ENCODE results near the gene MARVELD3. TPM values are rescaled to one million over a fixed set of nuclear protein-coding genes. Genes with fewer than 3 reads are reported as not detected.

The MARVELD3 gene
- polyA plus RNA-seq, 2 of the 4 experiments (the other 2 are of a cell fraction), result 0.17 to 0.25 TPM

GRCh38 chr16:71673582-71673973 lies 47.6 kb downstream of the MARVELD3 start:
- TF ChIP-seq HDAC2 (IDR thresholded peaks at IDR 0.05) (no peak), POLR2A (IDR thresholded peaks at IDR 0.05; ENCODE audit: low read length) (no peak), CHD4 (IDR thresholded peaks at IDR 0.05; ENCODE audit: borderline replicate concordance) (no peak), FOSB (CRISPR knock-in tag; IDR thresholded peaks at IDR 0.05) (no peak), POLR2AphosphoS2 (conservative IDR thresholded peaks at IDR 0.05; ENCODE audit: low read length) (no peak), CEBPB (IDR thresholded peaks at IDR 0.05) (no peak), GATA3 (IDR thresholded peaks at IDR 0.05; ENCODE audit: borderline replicate concordance) (no peak), EHF (CRISPR knock-in tag; IDR thresholded peaks at IDR 0.05) (no peak), EHMT2 (IDR thresholded peaks at IDR 0.05; ENCODE audit: low read depth) (no peak), CHD2 (IDR thresholded peaks at IDR 0.05; ENCODE audit: low read length, partially characterized antibody) (no peak), HOXB5 (CRISPR knock-in tag; IDR thresholded peaks at IDR 0.05) (no peak), FOXS1 (CRISPR knock-in tag; IDR thresholded peaks at IDR 0.05) (no peak), KDM1A (IDR thresholded peaks at IDR 0.05; ENCODE audit: low read depth) (no peak)
- TF ChIP-seq, protein P1, sequence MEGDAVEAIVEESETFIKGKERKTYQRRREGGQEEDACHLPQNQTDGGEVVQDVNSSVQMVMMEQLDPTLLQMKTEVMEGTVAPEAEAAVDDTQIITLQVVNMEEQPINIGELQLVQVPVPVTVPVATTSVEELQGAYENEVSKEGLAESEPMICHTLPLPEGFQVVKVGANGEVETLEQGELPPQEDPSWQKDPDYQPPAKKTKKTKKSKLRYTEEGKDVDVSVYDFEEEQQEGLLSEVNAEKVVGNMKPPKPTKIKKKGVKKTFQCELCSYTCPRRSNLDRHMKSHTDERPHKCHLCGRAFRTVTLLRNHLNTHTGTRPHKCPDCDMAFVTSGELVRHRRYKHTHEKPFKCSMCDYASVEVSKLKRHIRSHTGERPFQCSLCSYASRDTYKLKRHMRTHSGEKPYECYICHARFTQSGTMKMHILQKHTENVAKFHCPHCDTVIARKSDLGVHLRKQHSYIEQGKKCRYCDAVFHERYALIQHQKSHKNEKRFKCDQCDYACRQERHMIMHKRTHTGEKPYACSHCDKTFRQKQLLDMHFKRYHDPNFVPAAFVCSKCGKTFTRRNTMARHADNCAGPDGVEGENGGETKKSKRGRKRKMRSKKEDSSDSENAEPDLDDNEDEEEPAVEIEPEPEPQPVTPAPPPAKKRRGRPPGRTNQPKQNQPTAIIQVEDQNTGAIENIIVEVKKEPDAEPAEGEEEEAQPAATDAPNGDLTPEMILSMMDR (IDR thresholded peaks at IDR 0.05), result no peak
- TF ChIP-seq, protein P2, sequence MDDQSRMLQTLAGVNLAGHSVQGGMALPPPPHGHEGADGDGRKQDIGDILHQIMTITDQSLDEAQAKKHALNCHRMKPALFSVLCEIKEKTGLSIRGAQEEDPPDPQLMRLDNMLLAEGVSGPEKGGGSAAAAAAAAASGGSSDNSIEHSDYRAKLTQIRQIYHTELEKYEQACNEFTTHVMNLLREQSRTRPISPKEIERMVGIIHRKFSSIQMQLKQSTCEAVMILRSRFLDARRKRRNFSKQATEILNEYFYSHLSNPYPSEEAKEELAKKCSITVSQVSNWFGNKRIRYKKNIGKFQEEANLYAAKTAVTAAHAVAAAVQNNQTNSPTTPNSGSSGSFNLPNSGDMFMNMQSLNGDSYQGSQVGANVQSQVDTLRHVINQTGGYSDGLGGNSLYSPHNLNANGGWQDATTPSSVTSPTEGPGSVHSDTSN (IDR thresholded peaks at IDR 0.05), result no peak
- TF ChIP-seq, protein P3, sequence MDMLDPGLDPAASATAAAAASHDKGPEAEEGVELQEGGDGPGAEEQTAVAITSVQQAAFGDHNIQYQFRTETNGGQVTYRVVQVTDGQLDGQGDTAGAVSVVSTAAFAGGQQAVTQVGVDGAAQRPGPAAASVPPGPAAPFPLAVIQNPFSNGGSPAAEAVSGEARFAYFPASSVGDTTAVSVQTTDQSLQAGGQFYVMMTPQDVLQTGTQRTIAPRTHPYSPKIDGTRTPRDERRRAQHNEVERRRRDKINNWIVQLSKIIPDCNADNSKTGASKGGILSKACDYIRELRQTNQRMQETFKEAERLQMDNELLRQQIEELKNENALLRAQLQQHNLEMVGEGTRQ (IDR thresholded peaks at IDR 0.05), result no peak
- Histone ChIP-seq H3K4me1 (no peaks in the 10 kb centered on the region), H3K4me3 (no peak overlapping the region), H3K4me2 (no peak overlapping the region), H3K27ac (no peak overlapping the region), H3K9me3 (no peaks in the 10 kb centered on the region)
- FAIRE-seq (no peak), DNase-seq (ENCODE audit: low read depth in 1 of 2, low spot score in 1 of 2) (no peak), ATAC-seq (no peak)
- 96% methylated on average over 1 of the region's 1 CpG for WGBS (ENCODE audit: missing lambda C conversion rate)
- POLR2A ChIA-PET, result no interaction called here
- CTCF ChIA-PET, result interaction anchor here (1.1 kb wide), 2 partner anchors 41 to 63 kb away, joined by 3 to 5 read pairs; no protein-coding TSS in a partner anchor

DNA sequence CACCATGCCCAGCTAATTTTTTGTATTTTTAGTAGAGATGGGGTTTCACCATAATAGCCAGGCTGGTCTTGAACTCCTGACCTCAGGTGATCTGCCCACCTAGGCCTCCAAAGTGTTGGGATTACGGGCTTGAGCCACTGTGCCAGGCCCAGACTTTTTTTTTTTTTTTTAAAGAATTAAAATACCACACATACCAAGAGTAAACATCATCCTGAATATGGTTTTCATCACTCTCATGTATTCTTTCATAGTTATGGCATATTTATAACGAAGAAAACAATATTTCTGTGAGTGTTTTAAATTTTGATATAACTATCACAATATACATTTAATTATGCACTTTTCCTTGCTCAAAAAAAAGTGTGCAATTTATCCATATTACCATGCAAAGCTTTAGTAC lies 48.2 kb downstream of the MARVELD3 start:
- POLR2A ChIA-PET, result no interaction called here
- no peak for FAIRE-seq

More for the DNA sequence above, 48.2 kb downstream of the MARVELD3 start:
- no peak for DNase-seq (ENCODE audit: low read depth in 1 of 2, low spot score in 1 of 2)
- CTCF ChIA-PET, result interaction anchor here (1.1 kb wide), 2 partner anchors 40 to 64 kb away, joined by 3 to 5 read pairs; no protein-coding TSS in a partner anchor
- H3K4me2 ChIP-seq, result no peak overlapping the region
- H3K4me3 ChIP-seq, result no peak overlapping the region
- WGBS (ENCODE audit: missing lambda C conversion rate), result 91% methylated on average over 2 of the region's 2 CpGs
- TF ChIP-seq ESRRA (IDR thresholded peaks at IDR 0.05; ENCODE audit: borderline replicate concordance, low read length), result no peak
- TF ChIP-seq BCL3 (IDR thresholded peaks at IDR 0.05), result no peak
- no peak for TF ChIP-seq PHF8 (IDR thresholded peaks at IDR 0.05; ENCODE audit: borderline replicate concordance, low read depth)
- TF ChIP-seq ZSCAN20 (CRISPR knock-in tag; IDR thresholded peaks at IDR 0.05), result no peak
- TF ChIP-seq EP300 (IDR thresholded peaks at IDR 0.05), result no peak
- TF ChIP-seq HOXB5 (CRISPR knock-in tag; IDR thresholded peaks at IDR 0.05), result no peak
- TF ChIP-seq POLR2AphosphoS2 (conservative IDR thresholded peaks at IDR 0.05; ENCODE audit: low read length), result no peak
- no peak for TF ChIP-seq ZC3H11A (IDR thresholded peaks at IDR 0.05)
- no peak for TF ChIP-seq ZFP36 (IDR thresholded peaks at IDR 0.05; ENCODE audit: borderline replicate concordance, partially characterized antibody)
- no peak for TF ChIP-seq JUNB (IDR thresholded peaks at IDR 0.05)
- TF ChIP-seq KDM5A (IDR thresholded peaks at IDR 0.05), result no peak
- no peak for ATAC-seq
- H3K27ac ChIP-seq, result no peak overlapping the region
- no peaks in the 10 kb centered on the region for H3K9me3 ChIP-seq
- no peaks in the 10 kb centered on the region for H3K4me1 ChIP-seq

All from A549 (cell line).